Skeletal muscle tissue (tissue), 4 donors: Measurements from ENCODE around the gene MLLT6. TPM values are rescaled to one million over a fixed set of nuclear protein-coding genes. Genes with fewer than 3 reads are reported as not detected.

Source experiments
- H3K27ac ChIP-seq: one replicate; pipeline ENCODE4 v1.7.0; 2013; ENCODE audit warnings: mild to moderate bottlenecking, low read depth, low read length, inconsistent platforms
- H3K27me3 ChIP-seq, 3 donors: one replicate each; pipeline ENCODE4 v1.7.0; 2013; ENCODE audit warnings: low read length in 3 of 3; ENCODE audit not compliant: control insufficient read depth in 3 of 3, insufficient read depth in 3 of 3
- H3K36me3 ChIP-seq, 3 donors: one replicate each; pipeline ENCODE4 v1.7.0; 2013; ENCODE audit warnings: low read length in 3 of 3; ENCODE audit not compliant: control insufficient read depth in 3 of 3, insufficient read depth in 3 of 3
- H3K4me1 ChIP-seq, 3 donors: one replicate each; pipeline ENCODE4 v1.7.0; 2013; ENCODE audit warnings: low read length in 3 of 3, mild to moderate bottlenecking in 3 of 3; ENCODE audit not compliant: control insufficient read depth in 3 of 3, insufficient read depth in 3 of 3
- H3K4me3 ChIP-seq, 3 donors: one replicate each; pipeline ENCODE4 v1.7.0; 2013; ENCODE audit warnings: low read length in 3 of 3
- H3K9ac ChIP-seq, 3 donors: one replicate each; pipeline ENCODE4 v1.7.0; 2013; ENCODE audit warnings: low read length in 3 of 3, mild to moderate bottlenecking in 3 of 3, moderate library complexity in 2 of 3, low read depth in 1 of 3
- H3K9me3 ChIP-seq, 3 donors: one replicate each; pipeline ENCODE4 v1.7.0; 2013; ENCODE audit warnings: low read length in 3 of 3; ENCODE audit not compliant: control insufficient read depth in 3 of 3
- total RNA-seq: library from RNA; depleted of rRNA; stranded (reverse); fragments of >200 nt; gene quantifications from one replicate; pipeline ENCODE4 v1.2.3, GENCODE V29; 2014
- donor health status: Osteomylitis.

MLLT6 gene
- 16.2 TPM for total RNA-seq

- Histone ChIP-seq H3K27ac (peak within 1 kb of the TSS; percentile 98), H3K4me3 (peak within 1 kb of the TSS; percentile 88 to 96 (median 92)), H3K9me3 (no peaks in the 10 kb centered on the region), H3K36me3 (peaks cover 10 to 20% (median 14%) of the 10 kb centered on the region in 3 donors), H3K9ac (peak within 1 kb of the TSS; percentile 97 to 98 (median 97)), H3K27me3 (no peaks in the 10 kb centered on the region), H3K4me1 (peaks cover 48 to 69% (median 49%) of the 10 kb centered on the region in 3 donors)
Observed at GRCh38 chr17:38704606-38705522, at the start of gene MLLT6. Gene MLLT6, plus strand, starts transcription at chr17:38705273. Its CDS starts 360 bp downstream, at chr17:38705633.

GRCh38 chr17:38656959-38657823, 47.9 kb upstream of the MLLT6 start:
- Histone ChIP-seq H3K9ac (no peak overlapping the region), H3K27ac (no peak overlapping the region), H3K9me3 (no peaks in the 10 kb centered on the region), H3K4me3 (no peak overlapping the region), H3K4me1 (peaks cover 0 to 3% (median 0%) of the 10 kb centered on the region in 3 donors), H3K27me3 (peaks cover 33 to 47% (median 38%) of the 10 kb centered on the region in 3 donors), H3K36me3 (no peaks in the 10 kb centered on the region)

DNA sequence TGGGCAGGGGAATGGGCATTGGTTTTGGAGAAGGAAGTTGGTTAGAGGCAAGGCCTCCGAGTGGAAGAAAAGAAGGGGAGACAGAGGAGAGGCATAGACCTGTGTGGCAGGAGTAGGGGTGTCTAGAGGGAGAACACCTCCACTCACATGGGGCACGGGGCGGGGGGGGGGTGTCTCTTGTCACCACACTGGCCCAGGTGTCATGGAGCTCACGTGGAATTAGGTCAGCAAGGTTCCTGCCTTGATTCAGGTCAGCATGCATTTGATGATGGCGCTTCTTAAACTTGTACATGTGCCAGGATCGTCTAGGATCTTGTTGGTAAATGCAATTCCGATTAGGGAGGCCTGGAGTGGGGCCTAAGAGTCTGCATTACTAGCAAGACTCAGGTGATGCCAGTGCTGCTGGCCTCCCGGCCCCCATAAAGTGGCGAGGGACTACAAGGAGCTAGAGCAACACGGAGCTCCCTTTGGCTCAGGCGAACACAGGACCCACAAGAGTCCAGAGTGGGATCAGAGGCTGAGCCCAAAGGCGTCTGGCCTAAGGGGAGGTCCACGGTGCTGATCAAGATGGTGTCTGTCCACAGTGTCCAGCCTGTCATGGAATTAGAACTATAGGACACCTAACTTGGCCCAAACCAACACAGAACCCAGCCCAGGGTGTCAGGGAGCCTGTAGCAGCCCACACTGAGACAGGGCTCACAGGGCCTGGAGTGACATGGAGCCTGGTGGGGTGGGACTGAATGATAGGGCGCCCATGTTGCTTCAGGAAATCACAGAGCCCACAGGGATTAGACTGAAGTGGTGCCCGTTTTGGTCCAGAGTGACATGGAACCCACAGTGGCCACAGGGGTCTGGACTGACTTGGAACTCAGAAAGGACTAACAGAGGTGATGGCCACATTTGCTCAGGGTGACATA, 47.0 kb upstream of the MLLT6 start:
- Histone ChIP-seq H3K27ac (no peak overlapping the region), H3K4me1 (peaks cover 0 to 3% (median 0%) of the 10 kb centered on the region in 3 donors)

DNA sequence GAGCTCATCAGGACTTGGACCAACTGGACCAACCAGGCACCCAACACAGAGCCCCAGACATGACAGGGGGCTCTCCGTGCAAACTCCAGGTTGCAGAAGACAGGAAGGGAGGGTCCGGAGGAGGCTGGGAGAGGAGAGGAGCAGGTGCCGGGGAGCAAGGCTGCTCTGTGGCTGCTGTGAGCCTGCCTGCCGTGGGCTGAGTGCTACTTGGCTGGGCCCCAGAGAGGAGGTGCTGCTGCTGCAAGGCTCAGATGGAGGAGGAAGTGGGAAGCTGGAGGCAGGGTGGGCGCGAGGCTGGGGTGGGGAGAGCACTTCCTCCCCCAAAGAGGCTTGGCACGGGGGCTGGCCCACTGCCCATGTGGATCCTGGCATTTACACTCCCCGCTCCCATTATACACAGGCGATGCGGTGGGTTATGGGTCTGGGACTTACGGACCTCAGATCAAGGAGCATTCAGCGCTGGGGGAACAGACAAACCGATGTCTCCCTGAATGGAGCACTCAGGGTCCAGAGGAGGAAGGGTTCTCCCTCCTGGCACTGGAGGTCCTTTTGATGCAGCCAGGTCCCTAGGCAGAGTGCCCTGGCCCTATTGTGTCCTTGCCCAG, 46.2 kb upstream of the MLLT6 start:
- H3K27ac ChIP-seq = no peak overlapping the region
- peaks cover 29 to 44% (median 44%) of the 10 kb centered on the region in 3 donors for H3K27me3 ChIP-seq
- H3K4me3 ChIP-seq = no peak overlapping the region
- H3K9me3 ChIP-seq = no peaks in the 10 kb centered on the region
- H3K36me3 ChIP-seq = no peaks in the 10 kb centered on the region
- H3K4me1 ChIP-seq = peaks cover 0 to 3% (median 0%) of the 10 kb centered on the region in 3 donors
- no peak overlapping the region for H3K9ac ChIP-seq

More for the DNA sequence above, 47.0 kb upstream of the MLLT6 start:
- Histone ChIP-seq H3K36me3 (no peaks in the 10 kb centered on the region), H3K9ac (no peak overlapping the region), H3K4me3 (no peak overlapping the region), H3K27me3 (peaks cover 33 to 46% (median 44%) of the 10 kb centered on the region in 3 donors), H3K9me3 (no peaks in the 10 kb centered on the region)

DNA sequence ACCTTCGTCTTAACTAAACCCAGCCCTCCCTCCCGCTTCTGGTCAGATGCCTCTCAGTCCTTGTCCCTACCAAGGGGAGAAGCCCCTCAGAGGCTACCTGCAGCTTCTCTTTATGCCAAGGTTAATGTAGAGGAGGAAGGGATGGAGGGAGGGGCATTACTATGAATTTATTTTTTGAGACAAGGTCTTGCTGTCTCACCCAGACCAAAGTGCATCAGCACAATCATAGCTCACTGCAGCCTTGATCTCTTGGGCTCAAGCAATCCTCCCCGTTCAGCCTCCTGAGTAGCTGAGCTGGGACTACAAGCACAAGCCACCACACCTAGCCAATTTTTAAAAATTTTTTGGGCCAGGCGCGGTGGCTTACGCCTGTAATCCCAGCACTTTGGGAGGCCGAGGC, 45.7 kb upstream of the MLLT6 start:
- Histone ChIP-seq H3K4me3 (no peak overlapping the region), H3K9ac (no peak overlapping the region), H3K27me3 (peaks cover 24 to 42% (median 42%) of the 10 kb centered on the region in 3 donors), H3K36me3 (no peaks in the 10 kb centered on the region), H3K4me1 (peaks cover 0 to 3% (median 0%) of the 10 kb centered on the region in 3 donors), H3K9me3 (no peaks in the 10 kb centered on the region), H3K27ac (no peak overlapping the region)

- H3K27ac ChIP-seq = no peak overlapping the region
- peaks cover 0 to 3% (median 0%) of the 10 kb centered on the region in 3 donors for H3K4me1 ChIP-seq
- peaks cover 16 to 39% (median 36%) of the 10 kb centered on the region in 3 donors for H3K27me3 ChIP-seq
- H3K4me3 ChIP-seq = no peak overlapping the region
- no peaks in the 10 kb centered on the region for H3K9me3 ChIP-seq
- no peaks in the 10 kb centered on the region for H3K36me3 ChIP-seq
- H3K9ac ChIP-seq = no peak overlapping the region
Observed at GRCh38 chr17:38660097-38661025, 44.7 kb upstream of the MLLT6 start.

DNA sequence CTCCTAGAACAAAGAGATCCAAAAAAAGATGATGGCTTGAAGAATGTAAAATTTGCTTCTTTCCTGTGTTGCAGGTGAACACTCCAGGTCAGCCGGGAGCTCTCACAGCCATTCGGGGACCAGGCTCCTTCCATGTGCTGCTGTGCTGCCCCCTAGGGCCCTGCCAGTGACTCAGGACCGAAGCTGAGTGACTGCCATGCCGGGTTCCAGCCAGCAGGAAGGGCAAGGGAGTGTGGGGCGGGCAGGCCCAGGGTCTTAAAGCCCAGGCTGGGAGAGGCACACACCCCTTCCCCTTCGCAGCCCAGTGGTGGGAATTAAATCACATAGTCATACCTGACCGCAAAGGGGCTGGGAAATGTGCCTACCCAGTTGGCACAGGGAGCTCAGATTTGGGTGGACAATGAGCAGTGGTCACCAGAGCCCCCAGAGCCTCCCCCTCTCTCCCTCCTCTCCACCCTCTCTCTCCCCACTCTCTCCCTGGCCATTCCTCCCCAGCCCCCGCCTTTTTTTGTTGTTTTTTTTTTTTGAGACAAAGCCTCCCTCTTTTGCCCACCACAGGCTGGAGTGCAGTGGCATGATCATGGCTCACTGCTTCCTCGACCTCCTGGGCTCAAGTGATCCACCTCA, 41.8 kb upstream of the MLLT6 start:
- peaks cover 13 to 28% (median 23%) of the 10 kb centered on the region in 3 donors for H3K27me3 ChIP-seq
- H3K27ac ChIP-seq = no peak overlapping the region
- peaks cover 0 to 3% (median 0%) of the 10 kb centered on the region in 3 donors for H3K4me1 ChIP-seq
- H3K36me3 ChIP-seq = no peaks in the 10 kb centered on the region
- no peak overlapping the region for H3K4me3 ChIP-seq
- H3K9ac ChIP-seq = no peak overlapping the region
- H3K9me3 ChIP-seq = no peaks in the 10 kb centered on the region

DNA sequence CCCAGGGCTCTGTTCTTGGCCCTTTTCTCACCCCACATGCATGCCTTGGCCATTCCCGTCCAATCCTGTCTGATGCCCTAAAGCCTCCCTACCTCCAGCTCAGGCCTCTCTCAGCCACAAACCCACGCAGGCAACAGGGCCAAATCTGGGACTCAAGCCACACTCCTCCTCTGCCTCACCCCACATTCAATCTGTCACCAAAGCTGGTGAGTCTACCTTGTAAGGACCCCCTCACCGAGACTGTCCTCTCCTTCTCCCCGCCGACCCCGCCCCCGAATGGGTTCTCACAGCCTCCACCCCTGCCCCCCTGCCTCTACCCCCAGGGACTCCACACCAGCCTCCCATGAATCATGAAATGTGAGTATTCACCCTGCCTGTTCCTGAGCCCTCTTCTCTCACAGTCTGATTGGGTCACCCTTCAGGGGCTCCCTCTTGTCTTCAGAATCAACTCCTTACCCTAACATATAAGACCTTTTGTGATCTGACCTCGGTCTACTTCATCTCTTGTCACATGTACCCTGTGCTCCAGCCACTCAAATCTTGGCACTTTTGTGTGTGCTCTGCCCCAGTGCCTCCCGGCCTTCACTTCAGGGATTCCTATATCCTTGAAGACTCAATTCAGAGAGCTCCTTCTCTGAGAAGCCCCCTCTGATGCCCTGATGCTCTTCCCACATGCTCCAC, 41.0 kb upstream of the MLLT6 start:
- Histone ChIP-seq H3K27me3 (peaks cover 7 to 26% (median 21%) of the 10 kb centered on the region in 3 donors), H3K9me3 (no peaks in the 10 kb centered on the region), H3K27ac (no peak overlapping the region), H3K4me3 (no peak overlapping the region), H3K9ac (no peak overlapping the region), H3K4me1 (peaks cover 0 to 3% (median 0%) of the 10 kb centered on the region in 3 donors), H3K36me3 (no peaks in the 10 kb centered on the region)
